KMS-11 (cell line): Measurements from ENCODE around the gene WDR73.

ENCODE experiments used
- H2AFZ ChIP-seq: fragments of 200-600 bp; sonication (generic); 2 replicates; pipeline ENCODE4 v1.6.1; 2016; ENCODE audit warnings: antibody characterized with exemption, mixed run types, low read depth
- H3K27ac ChIP-seq: fragments of 200-600 bp; sonication (generic); 2 replicates; pipeline ENCODE4 v1.6.1; 2016; ENCODE audit warnings: mild to moderate bottlenecking, mixed run types
- H3K27me3 ChIP-seq: fragments of 200-600 bp; sonication (generic); 2 replicates; pipeline ENCODE4 v1.6.1; 2017; ENCODE audit warnings: mild to moderate bottlenecking, low read depth, mixed run types, moderate library complexity; ENCODE audit not compliant: insufficient read depth
- H3K36me3 ChIP-seq: fragments of 200-600 bp; sonication (generic); 2 replicates; pipeline ENCODE4 v1.6.1; 2017; ENCODE audit warnings: mild to moderate bottlenecking, mixed run types; ENCODE audit not compliant: insufficient read depth
- H3K4me1 ChIP-seq: fragments of 200-600 bp; sonication (generic); 2 replicates; pipeline ENCODE4 v1.6.1; 2016; ENCODE audit warnings: mild to moderate bottlenecking, low read depth, mixed run types; ENCODE audit not compliant: poor library complexity, severe bottlenecking
- H3K4me2 ChIP-seq: fragments of 200-600 bp; sonication (generic); 2 replicates; pipeline ENCODE4 v1.7.0; 2016; ENCODE audit warnings: mild to moderate bottlenecking, mixed run types
- H3K4me3 ChIP-seq: fragments of 200-600 bp; sonication (generic); IDR thresholded peaks from 2 replicates; pipeline ENCODE4 v1.6.1; 2017; ENCODE audit warnings: low read depth, low read length, mixed read lengths; ENCODE audit not compliant: insufficient read depth
- H3K79me2 ChIP-seq: fragments of 200-600 bp; sonication (generic); 2 replicates; pipeline ENCODE4 v1.6.1; 2016; ENCODE audit warnings: low read depth, mixed run types; ENCODE audit not compliant: insufficient read depth
- H3K9ac ChIP-seq: fragments of 200-600 bp; sonication (generic); 2 replicates; pipeline ENCODE4 v1.6.1; 2016; ENCODE audit warnings: mild to moderate bottlenecking, mixed run types
- H4K20me1 ChIP-seq: fragments of 200-600 bp; sonication (generic); 2 replicates; pipeline ENCODE4 v1.6.1; 2016; ENCODE audit warnings: mild to moderate bottlenecking, mixed run types; ENCODE audit not compliant: insufficient read depth
- CTCF ChIP-seq: fragments of 200-600 bp; sonication (generic); conservative IDR thresholded peaks from 2 replicates; pipeline ENCODE4 v1.6.1; 2017; ENCODE audit warnings: low read depth, mild to moderate bottlenecking, antibody characterized with exemption, low read length, moderate library complexity, mixed read lengths

Gene WDR73

GRCh38 chr15:84668221-84668982 lies 14.3 kb upstream of the WDR73 start:
- H3K36me3 ChIP-seq = no peaks in the 10 kb centered on the region; the same call in 1 of the 2 replicates
- TF ChIP-seq CTCF = no peak
- no peaks in the 10 kb centered on the region for H3K79me2 ChIP-seq
- H3K27ac ChIP-seq = no peak overlapping the region
- no peak overlapping the region for H3K4me2 ChIP-seq
- no peaks in the 10 kb centered on the region for H3K4me1 ChIP-seq
- H4K20me1 ChIP-seq = no peaks in the 10 kb centered on the region
- H2AFZ ChIP-seq = no peak overlapping the region
- no peaks in the 10 kb centered on the region for H3K27me3 ChIP-seq
- no peak overlapping the region for H3K9ac ChIP-seq
- H3K4me3 ChIP-seq = no peak overlapping the region

- no peak for TF ChIP-seq CTCF
- H3K4me3 ChIP-seq = no peak overlapping the region
- H3K36me3 ChIP-seq = no peaks in the 10 kb centered on the region; the same call in 1 of the 2 replicates
- H4K20me1 ChIP-seq = no peaks in the 10 kb centered on the region
- no peaks in the 10 kb centered on the region for H3K27me3 ChIP-seq
- no peak overlapping the region for H2AFZ ChIP-seq
- peaks cover under 1% of the 10 kb centered on the region for H3K4me1 ChIP-seq
- H3K79me2 ChIP-seq = no peaks in the 10 kb centered on the region
- no peak overlapping the region for H3K9ac ChIP-seq
- no peak overlapping the region for H3K4me2 ChIP-seq
- H3K27ac ChIP-seq = no peak overlapping the region
Observed at GRCh38 chr15:84666373-84666772, 12.3 kb upstream of the WDR73 start.

GRCh38 chr15:84661001-84661400 lies 6.9 kb upstream of the WDR73 start:
- Histone ChIP-seq H3K36me3 (no peaks in the 10 kb centered on the region), H3K4me3 (no peak overlapping the region), H3K79me2 (no peaks in the 10 kb centered on the region), H3K4me1 (peaks cover 38% of the 10 kb centered on the region), H3K9ac (no peak overlapping the region), H3K27ac (no peak overlapping the region), H2AFZ (no peak overlapping the region), H3K4me2 (peak overlapping the region; percentile 31), H4K20me1 (no peaks in the 10 kb centered on the region), H3K27me3 (no peaks in the 10 kb centered on the region)
- no peak for TF ChIP-seq CTCF

GRCh38 chr15:84659904-84660781 lies 6.1 kb upstream of the WDR73 start:
- Histone ChIP-seq H3K79me2 (no peaks in the 10 kb centered on the region), H3K36me3 (no peaks in the 10 kb centered on the region), H4K20me1 (no peaks in the 10 kb centered on the region), H3K4me2 (peak overlapping the region; percentile 31), H3K9ac (no peak overlapping the region), H2AFZ (no peak overlapping the region), H3K27me3 (no peaks in the 10 kb centered on the region), H3K27ac (no peak overlapping the region), H3K4me1 (peaks cover 45% of the 10 kb centered on the region), H3K4me3 (no peak overlapping the region)
- no peak for TF ChIP-seq CTCF
